ENCODE results near the gene AKT3.

DNA sequence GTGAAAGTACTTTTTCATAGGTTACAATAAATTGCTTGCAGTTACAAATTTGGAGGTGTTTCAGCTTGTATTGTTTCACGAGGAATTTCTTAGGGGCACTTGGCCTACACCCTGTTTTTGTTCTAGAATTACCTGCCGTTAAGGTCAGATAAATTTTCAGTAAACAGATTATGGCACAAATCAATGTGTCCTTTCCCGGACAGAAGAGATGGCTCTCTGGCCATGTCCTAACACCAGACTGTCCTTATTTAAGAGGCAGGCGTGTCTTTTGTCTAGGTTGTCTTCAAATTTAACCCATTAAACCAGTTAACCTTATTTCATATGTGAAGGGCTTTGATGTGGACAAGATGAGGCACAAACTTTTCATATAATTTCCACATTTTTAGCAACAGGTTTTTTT lies 350.8 kb downstream of the AKT3 start:
- no peak for TF ChIP-seq CTCF (IDR thresholded peaks at IDR 0.05; ENCODE audit: low read length)
- TF ChIP-seq EZH2 (optimal IDR thresholded peaks at IDR 0.05; ENCODE audit: low read depth, low read length): no peak
- no peak for TF ChIP-seq EZH2phosphoT487 (IDR thresholded peaks at IDR 0.05; ENCODE audit: low read length)

All from MM.1S (cell line).